ENCODE measurements around the gene NT5DC3.

- no peak for TF ChIP-seq POLR2AphosphoS5 (IDR thresholded peaks at IDR 0.05)
- TF ChIP-seq, protein P1, sequence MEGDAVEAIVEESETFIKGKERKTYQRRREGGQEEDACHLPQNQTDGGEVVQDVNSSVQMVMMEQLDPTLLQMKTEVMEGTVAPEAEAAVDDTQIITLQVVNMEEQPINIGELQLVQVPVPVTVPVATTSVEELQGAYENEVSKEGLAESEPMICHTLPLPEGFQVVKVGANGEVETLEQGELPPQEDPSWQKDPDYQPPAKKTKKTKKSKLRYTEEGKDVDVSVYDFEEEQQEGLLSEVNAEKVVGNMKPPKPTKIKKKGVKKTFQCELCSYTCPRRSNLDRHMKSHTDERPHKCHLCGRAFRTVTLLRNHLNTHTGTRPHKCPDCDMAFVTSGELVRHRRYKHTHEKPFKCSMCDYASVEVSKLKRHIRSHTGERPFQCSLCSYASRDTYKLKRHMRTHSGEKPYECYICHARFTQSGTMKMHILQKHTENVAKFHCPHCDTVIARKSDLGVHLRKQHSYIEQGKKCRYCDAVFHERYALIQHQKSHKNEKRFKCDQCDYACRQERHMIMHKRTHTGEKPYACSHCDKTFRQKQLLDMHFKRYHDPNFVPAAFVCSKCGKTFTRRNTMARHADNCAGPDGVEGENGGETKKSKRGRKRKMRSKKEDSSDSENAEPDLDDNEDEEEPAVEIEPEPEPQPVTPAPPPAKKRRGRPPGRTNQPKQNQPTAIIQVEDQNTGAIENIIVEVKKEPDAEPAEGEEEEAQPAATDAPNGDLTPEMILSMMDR (IDR thresholded peaks at IDR 0.05) = no peak
These were observed 68.5 kb downstream of the NT5DC3 start for GRCh38 chr12:103772367-103773108.
